ENCODE measurements around the gene PP2D1.

- no peak for TF ChIP-seq EZH2 (IDR thresholded peaks at IDR 0.05; ENCODE audit: borderline replicate concordance, low read depth, low read length)
- TF ChIP-seq BCL6 (CRISPR knock-in tag; IDR thresholded peaks at IDR 0.05): no peak
- TF ChIP-seq NR3C1 (CRISPR knock-in tag; IDR thresholded peaks at IDR 0.05): no peak
- TF ChIP-seq NFYB (IDR thresholded peaks at IDR 0.05; ENCODE audit: extremely low read depth, insufficient read length): no peak
- TF ChIP-seq CTBP1 (IDR thresholded peaks at IDR 0.05; ENCODE audit: borderline replicate concordance): no peak
- no peak for TF ChIP-seq CBFA2T3 (IDR thresholded peaks at IDR 0.05)
- TF ChIP-seq ZNF395 (CRISPR knock-in tag; IDR thresholded peaks at IDR 0.05): no peak
- TF ChIP-seq BCOR (IDR thresholded peaks at IDR 0.05): no peak
- TF ChIP-seq HMGXB4 (CRISPR knock-in tag; IDR thresholded peaks at IDR 0.05): no peak
- TF ChIP-seq FOSL1 (tag; conservative IDR thresholded peaks at IDR 0.05): no peak
Measured at GRCh38 chr3:20055020-20055775, 43.1 kb upstream of the PP2D1 start.

Measured in K562 (cell line).